WERI-Rb-1 (cell line): ENCODE data around the gene FHIT.

ENCODE experiments used
- DNase-seq: peaks from one replicate; pipeline ENCODE4 v3.0.0-alpha.2; 2020
- H3K27ac ChIP-seq: fragments of 250-450 bp; sonication (Bioruptor Pico); 2 replicates; pipeline ENCODE4 v1.5.1; 2020; ENCODE audit warnings: mild to moderate bottlenecking, moderate library complexity
- H3K27me3 ChIP-seq: fragments of 250-450 bp; sonication (Bioruptor Pico); 2 replicates; pipeline ENCODE4 v1.5.1; 2021; ENCODE audit warnings: mild to moderate bottlenecking, low read depth, moderate library complexity; ENCODE audit not compliant: insufficient read depth, severe bottlenecking
- H3K36me3 ChIP-seq: fragments of 250-450 bp; sonication (Bioruptor Pico); 2 replicates; pipeline ENCODE4 v1.5.1; 2020; ENCODE audit warnings: mild to moderate bottlenecking, moderate library complexity
- H3K4me3 ChIP-seq: 2 replicates; pipeline ENCODE4 v1.5.1; 2011; ENCODE audit warnings: low read depth, mild to moderate bottlenecking, control low read depth, low read length
- H3K9me3 ChIP-seq: fragments of 250-450 bp; sonication (Bioruptor Pico); 2 replicates; pipeline ENCODE4 v1.5.1; 2021; ENCODE audit warnings: mild to moderate bottlenecking, moderate library complexity; ENCODE audit not compliant: severe bottlenecking
- TF ChIP-seq, protein P1 (sequence below): IDR thresholded peaks from 2 replicates; pipeline ENCODE4 v1.5.1; 2011; ENCODE audit warnings: low read depth, mild to moderate bottlenecking, control low read depth, inconsistent platforms, low read length

FHIT gene

DNA sequence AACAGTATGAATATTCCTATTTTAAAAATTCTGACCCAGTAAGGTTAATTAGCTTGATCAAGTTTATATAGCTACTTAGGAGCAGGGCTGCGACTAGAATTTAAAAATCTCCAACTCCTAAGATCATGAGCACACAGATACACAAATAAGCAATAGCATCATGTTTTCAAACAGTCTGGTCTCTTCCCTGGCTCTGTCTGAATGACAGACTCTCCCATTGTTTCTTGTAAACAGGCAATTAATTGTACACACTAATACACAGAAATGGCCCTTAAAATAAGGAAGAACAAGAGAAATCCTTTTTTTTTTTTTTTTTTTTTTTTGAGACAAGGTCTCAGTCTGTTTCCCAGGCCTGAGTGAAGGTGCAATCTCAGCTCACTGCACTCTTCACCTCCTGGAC lies 1137.1 kb downstream of the FHIT start:
- H3K27ac ChIP-seq = no peak overlapping the region
- no peaks in the 10 kb centered on the region for H3K36me3 ChIP-seq
- no peaks in the 10 kb centered on the region for H3K27me3 ChIP-seq
- H3K9me3 ChIP-seq = no peaks in the 10 kb centered on the region
- DNase-seq = no peak
- TF ChIP-seq, protein P1, sequence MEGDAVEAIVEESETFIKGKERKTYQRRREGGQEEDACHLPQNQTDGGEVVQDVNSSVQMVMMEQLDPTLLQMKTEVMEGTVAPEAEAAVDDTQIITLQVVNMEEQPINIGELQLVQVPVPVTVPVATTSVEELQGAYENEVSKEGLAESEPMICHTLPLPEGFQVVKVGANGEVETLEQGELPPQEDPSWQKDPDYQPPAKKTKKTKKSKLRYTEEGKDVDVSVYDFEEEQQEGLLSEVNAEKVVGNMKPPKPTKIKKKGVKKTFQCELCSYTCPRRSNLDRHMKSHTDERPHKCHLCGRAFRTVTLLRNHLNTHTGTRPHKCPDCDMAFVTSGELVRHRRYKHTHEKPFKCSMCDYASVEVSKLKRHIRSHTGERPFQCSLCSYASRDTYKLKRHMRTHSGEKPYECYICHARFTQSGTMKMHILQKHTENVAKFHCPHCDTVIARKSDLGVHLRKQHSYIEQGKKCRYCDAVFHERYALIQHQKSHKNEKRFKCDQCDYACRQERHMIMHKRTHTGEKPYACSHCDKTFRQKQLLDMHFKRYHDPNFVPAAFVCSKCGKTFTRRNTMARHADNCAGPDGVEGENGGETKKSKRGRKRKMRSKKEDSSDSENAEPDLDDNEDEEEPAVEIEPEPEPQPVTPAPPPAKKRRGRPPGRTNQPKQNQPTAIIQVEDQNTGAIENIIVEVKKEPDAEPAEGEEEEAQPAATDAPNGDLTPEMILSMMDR = no peak
- no peak overlapping the region for H3K4me3 ChIP-seq

DNA sequence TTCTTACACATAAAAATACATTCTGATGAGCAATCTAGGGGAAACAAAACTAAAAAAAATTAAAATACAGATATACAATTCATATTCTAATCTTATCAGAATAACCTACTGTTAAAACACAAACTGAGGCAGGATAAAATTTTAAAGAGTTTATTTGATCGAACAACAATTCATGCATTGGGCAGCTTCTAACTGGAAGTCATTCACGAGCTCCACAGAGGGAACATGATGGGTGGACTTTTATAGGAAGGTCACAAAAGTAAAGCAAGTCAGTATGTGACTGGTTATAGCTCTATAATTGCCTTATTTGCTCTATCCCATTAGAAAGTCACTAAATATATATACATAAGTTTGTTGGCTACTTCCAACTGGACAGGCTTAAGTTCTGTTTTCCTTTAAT lies 1144.0 kb downstream of the FHIT start:
- Histone ChIP-seq H3K4me3 (no peak overlapping the region), H3K36me3 (no peaks in the 10 kb centered on the region), H3K27me3 (no peaks in the 10 kb centered on the region), H3K9me3 (no peaks in the 10 kb centered on the region), H3K27ac (no peak overlapping the region)
- DNase-seq = no peak
- TF ChIP-seq, protein P1 = no peak

DNA sequence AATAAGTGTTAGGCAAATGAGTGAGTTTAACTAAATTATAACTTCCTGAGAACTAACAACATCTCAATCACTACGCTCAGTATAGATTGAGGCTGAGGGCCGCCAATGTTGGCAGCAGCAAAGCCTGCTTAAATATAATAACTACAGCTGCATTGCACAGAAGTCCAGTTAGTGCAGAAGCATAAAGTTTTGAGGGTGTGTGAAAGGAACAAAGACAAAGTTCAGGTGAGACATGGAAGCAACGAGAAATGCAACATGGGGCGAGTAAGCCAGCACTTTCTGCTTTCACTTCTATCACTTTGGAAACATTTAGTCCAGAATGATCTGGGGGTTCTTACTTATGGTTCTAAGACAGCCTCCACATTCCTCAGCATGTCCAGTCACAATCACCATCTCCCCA lies 1149.1 kb downstream of the FHIT start:
- TF ChIP-seq, protein P1 = no peak
- Histone ChIP-seq H3K9me3 (no peaks in the 10 kb centered on the region), H3K27ac (no peak overlapping the region), H3K27me3 (no peaks in the 10 kb centered on the region), H3K4me3 (no peak overlapping the region), H3K36me3 (no peaks in the 10 kb centered on the region)
- no peak for DNase-seq

GRCh38 chr3:60101621-60102020 lies 1149.6 kb downstream of the FHIT start:
- Histone ChIP-seq H3K27me3 (no peaks in the 10 kb centered on the region), H3K4me3 (no peak overlapping the region), H3K36me3 (no peaks in the 10 kb centered on the region), H3K9me3 (no peaks in the 10 kb centered on the region), H3K27ac (no peak overlapping the region)
- no peak for DNase-seq
- TF ChIP-seq, protein P1 = no peak

GRCh38 chr3:60096403-60096802 lies 1154.8 kb downstream of the FHIT start:
- no peaks in the 10 kb centered on the region for H3K9me3 ChIP-seq
- no peak overlapping the region for H3K4me3 ChIP-seq
- TF ChIP-seq, protein P1 = no peak
- no peaks in the 10 kb centered on the region for H3K36me3 ChIP-seq
- H3K27ac ChIP-seq = no peak overlapping the region
- DNase-seq = no peak
- H3K27me3 ChIP-seq = no peaks in the 10 kb centered on the region

- Histone ChIP-seq H3K27ac (no peak overlapping the region), H3K27me3 (no peaks in the 10 kb centered on the region), H3K36me3 (no peaks in the 10 kb centered on the region), H3K9me3 (no peaks in the 10 kb centered on the region), H3K4me3 (no peak overlapping the region)
- DNase-seq = no peak
- TF ChIP-seq, protein P1 = no peak
Measured at GRCh38 chr3:60095930-60096329, 1155.3 kb downstream of the FHIT start.
